OCI-LY3 (cell line): ENCODE results near the gene CRELD2.

Source experiments
- EZH2phosphoT487 ChIP-seq: fragments of 200-600 bp; shearing (Covaris generic); IDR thresholded peaks from 2 replicates; pipeline ENCODE4 v1.6.1; 2018; ENCODE audit warnings: antibody characterized with exemption, mixed run types, low read depth
- TF ChIP-seq, protein P1 (sequence below): fragments of 200-600, 300-600 bp; sonication (generic); IDR thresholded peaks from 2 replicates; pipeline ENCODE4 v1.5.1; 2014; ENCODE audit warnings: antibody characterized with exemption, low read length, low read depth

DNA sequence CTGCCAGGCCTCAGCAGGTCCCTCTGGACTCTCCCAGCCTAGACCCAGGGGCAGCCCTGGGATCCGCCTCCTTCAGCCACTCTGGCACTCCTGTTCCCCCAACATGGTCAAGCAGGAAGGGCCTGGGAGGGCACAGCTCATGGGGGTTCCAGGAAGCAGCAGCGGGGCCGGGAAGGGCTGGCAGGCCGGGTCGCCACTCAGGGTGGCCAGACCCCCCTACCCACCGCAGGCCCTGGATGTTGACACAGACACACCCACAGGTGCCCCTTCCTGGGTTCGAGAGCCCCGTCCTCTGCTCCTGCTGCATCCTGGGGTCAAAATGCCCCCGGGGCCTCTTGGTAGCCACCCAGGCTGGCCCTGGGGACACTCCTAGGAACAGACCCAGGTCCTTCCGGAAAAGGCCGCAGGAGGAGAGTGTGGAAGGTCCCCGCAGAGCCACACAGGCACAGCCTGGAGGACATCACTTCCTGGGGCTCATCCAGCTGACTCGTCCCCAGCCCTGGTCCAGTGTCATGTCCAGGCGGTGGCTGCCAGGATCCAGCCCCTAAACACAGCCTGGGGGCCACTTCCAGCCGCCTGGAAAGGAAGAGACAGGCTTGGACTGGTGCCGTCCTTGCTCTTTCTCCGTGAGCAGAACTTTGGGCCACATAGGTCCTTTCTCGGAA, 35.4 kb downstream of the CRELD2 start:
- TF ChIP-seq, protein P1, sequence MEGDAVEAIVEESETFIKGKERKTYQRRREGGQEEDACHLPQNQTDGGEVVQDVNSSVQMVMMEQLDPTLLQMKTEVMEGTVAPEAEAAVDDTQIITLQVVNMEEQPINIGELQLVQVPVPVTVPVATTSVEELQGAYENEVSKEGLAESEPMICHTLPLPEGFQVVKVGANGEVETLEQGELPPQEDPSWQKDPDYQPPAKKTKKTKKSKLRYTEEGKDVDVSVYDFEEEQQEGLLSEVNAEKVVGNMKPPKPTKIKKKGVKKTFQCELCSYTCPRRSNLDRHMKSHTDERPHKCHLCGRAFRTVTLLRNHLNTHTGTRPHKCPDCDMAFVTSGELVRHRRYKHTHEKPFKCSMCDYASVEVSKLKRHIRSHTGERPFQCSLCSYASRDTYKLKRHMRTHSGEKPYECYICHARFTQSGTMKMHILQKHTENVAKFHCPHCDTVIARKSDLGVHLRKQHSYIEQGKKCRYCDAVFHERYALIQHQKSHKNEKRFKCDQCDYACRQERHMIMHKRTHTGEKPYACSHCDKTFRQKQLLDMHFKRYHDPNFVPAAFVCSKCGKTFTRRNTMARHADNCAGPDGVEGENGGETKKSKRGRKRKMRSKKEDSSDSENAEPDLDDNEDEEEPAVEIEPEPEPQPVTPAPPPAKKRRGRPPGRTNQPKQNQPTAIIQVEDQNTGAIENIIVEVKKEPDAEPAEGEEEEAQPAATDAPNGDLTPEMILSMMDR, result no peak
- TF ChIP-seq EZH2phosphoT487, result no peak
